A549 treated with CpdA at 1 μM for 4 hours (cell line): ENCODE measurements around the gene CTBP1. TPM values are rescaled to one million over a fixed set of nuclear protein-coding genes. Genes with fewer than 3 reads are reported as not detected.

Experiments
- total RNA-seq: library from RNA; stranded (reverse); fragments of 200-300 nt; extraction: Qiagen RNA extraction; gene quantifications from 5 replicates; pipeline ENCODE4 v1.2.3, GENCODE V29; 2022; ENCODE audit warnings: low read depth

CTBP1 gene
- 83.9 to 98.4 TPM (median 90.1 TPM) in 5 replicates for total RNA-seq

DNA sequence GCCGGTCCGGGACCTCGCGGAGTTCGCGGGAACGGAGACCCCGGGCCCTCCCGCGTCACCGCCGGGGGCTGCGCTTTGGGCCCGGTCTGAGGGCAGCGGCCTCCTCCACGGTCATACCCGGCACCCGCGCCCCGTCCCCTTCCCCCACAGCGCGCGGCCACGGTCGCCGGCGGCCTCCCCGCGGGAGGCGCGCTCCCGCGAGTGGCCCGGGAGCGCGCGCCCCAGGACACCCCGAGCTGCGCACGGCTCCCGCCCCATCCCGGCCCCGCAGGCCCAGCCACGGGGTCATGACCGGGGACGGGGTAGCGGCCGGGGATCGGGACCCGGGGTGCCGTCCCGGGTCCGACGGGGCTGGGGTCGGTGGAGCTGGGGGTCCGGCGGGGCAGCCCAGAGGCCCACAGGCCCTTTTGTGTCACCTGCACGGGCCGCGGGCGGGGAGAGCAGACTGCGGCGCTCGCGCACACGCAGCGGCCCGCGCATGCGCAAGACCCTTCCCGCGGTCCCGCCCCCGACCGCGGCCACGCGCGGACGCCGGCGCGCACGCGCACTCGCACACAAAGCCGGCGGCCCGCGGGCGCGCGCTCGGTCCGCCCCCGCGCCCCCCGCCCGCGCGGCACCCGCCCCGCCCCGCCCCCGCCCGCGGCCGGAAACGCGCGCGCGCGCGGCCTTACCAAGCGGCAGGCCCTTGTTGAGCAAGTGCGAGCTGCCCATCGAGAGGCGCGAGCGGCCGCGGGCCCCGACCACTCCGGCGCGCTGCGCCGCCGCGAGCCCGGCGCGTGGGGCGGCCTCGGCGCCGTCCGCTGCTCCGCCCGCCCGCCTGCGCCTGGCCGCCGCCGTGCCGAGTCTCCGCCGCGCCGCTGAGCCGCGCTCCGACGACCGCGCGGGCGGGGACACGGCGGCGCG lies at the start of gene CTBP1:
Gene CTBP1 (minus strand): TSS at position 886 of the 903 bp plus-strand sequence. CDS start 7,799 bp downstream, outside the sequence.

GRCh38 chr4:1289207-1290164 lies 40.6 kb upstream of the CTBP1 start, which contains the start of gene MAEA:
MAEA (plus strand) TSS chr4:1289891; CDS start chr4:1289914, 23 bp downstream.

GRCh38 chr4:1172228-1172851 lies 76.6 kb downstream of the CTBP1 start, which contains the start of gene SPON2:
SPON2 (minus strand) TSS chr4:1172583.

Other genes starting within 250 kb of the CTBP1 start
- gene FGFRL1, start 237.5 kb downstream of the CTBP1 start, total RNA-seq = 16.6 to 24.2 TPM (median 23.8 TPM) in 5 replicates
- gene RNF212, start 135.6 kb downstream of the CTBP1 start, total RNA-seq = 1.2 to 3.6 TPM (median 2.5 TPM) in 5 replicates
- gene SPON2, start 76.5 kb downstream of the CTBP1 start, total RNA-seq = 0.09 to 0.38 TPM (median 0.14 TPM) in 4 of 5 replicates, not detected in the other
- 64.3 to 77.0 TPM (median 68.0 TPM) in 5 replicates for gene MAEA, start 40.8 kb upstream of the CTBP1 start, total RNA-seq
- 4.4 to 6.3 TPM (median 5.0 TPM) in 5 replicates for gene UVSSA, start 98.1 kb upstream of the CTBP1 start, total RNA-seq
- gene NKX1-1, start 157.3 kb upstream of the CTBP1 start, total RNA-seq = not detected in 5 replicates